GM18519 (cell line): ENCODE measurements around the gene PLCH1.
"Not testable (repeated sequence)": the region's sequence is repeated elsewhere in the genome, so short reads cannot be mapped to it uniquely, and the experiment has no call there.

Experiments used
- ATAC-seq: cut with Tn5 transposase; IDR thresholded peaks from one replicate; pipeline ENCODE4 v1.9.1; 2021; ENCODE audit warnings: mild to moderate bottlenecking, moderate library complexity; ENCODE audit not compliant: unreplicated experiment, low FRiP score

PLCH1 gene

GRCh38 chr3:155647206-155647605, 97.7 kb downstream of the PLCH1 start:
- no peak for ATAC-seq

- ATAC-seq = no peak
These were observed 98.2 kb downstream of the PLCH1 start for GRCh38 chr3:155646669-155647068.

DNA sequence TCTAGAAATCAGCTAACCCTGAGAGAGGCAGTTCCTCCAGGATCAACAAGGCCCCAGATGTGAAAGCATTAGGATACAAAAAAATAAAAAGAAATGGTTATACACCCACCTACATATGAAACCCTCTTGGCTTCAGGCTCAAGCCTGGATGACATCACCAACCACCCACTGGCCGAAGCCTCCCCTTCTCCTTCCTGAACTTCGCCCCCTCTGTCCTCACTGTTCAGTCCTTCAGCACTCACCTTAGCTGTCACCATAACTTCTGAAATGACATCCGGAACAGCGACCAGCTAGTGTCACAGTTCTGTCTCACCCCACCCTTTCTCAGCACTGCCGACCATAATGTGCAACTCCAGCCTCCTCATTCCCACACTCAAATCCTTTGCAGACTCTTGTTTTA, 98.7 kb downstream of the PLCH1 start:
- no peak for ATAC-seq

- no peak for ATAC-seq
These were observed 101.2 kb downstream of the PLCH1 start for GRCh38 chr3:155643581-155644165.

DNA sequence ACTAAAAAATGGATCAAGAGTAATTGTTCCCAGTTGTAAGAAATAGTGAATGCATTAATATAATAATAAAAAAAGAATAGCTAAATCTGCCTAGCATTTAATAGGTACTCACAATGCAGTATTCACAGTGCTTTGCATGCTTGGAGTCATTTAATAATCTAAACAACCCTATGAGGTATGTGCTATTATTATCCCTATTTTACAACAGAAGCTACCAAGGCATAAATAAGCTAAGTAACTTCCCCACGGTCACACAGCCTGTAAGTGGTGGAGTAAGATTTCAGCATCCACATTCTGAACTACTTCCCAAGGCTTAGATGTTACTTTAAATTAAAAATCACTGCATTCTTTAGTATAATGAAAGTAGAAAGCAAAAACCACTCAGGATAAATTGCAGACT, 102.9 kb downstream of the PLCH1 start:
- no peak for ATAC-seq

GRCh38 chr3:155640098-155640497, 104.8 kb downstream of the PLCH1 start:
- ATAC-seq = no peak

- ATAC-seq = no peak
These were observed 105.3 kb downstream of the PLCH1 start for GRCh38 chr3:155639462-155640055.

- ATAC-seq = not testable (repeated sequence)
These were observed 106.4 kb downstream of the PLCH1 start for GRCh38 chr3:155638461-155638860.

DNA sequence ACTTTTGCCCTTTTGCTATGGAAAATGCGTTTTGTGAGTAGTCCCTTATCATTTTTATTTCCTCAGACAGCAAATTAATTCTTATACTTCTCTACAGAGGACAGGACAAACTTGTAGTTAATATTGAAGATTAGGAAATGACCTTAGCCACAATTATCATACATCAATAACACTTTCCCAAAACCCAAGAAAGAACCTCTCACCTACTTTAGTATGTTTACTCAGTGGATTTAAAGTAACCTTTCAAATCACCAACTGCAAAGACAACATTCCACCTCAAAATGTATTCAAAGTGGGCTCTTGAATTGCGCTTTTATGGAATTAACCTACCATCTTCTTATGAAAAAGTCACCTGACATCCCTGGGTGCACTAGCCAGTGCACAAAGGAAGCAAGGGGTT, 107.3 kb downstream of the PLCH1 start:
- ATAC-seq = no peak

GRCh38 chr3:155635056-155635455, 109.8 kb downstream of the PLCH1 start:
- ATAC-seq = no peak

GRCh38 chr3:155634121-155634719, 110.7 kb downstream of the PLCH1 start:
- ATAC-seq = no peak

- no peak for ATAC-seq
These were observed 113.4 kb downstream of the PLCH1 start for GRCh38 chr3:155631323-155632019.

DNA sequence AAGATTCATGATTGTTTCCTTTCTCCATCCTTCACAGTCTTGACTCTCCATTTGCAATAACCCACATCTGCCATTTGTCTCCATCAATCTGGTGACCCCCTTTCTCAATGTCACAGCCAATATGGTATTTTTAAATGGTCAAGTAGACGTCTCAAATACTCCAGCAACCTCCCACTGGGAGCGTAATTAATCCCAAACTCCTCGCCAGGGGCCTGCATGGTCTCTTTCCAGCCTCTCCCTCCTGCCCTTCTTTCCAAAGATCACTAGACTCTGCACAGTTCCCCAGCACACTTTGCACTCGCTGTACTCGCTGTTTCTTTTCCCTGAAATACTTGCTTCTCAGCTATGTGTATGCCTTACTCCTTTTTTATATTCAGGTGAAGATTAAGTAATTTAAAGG, 115.3 kb downstream of the PLCH1 start:
- no peak for ATAC-seq

GRCh38 chr3:155629056-155629455, 115.8 kb downstream of the PLCH1 start:
- ATAC-seq = no peak

DNA sequence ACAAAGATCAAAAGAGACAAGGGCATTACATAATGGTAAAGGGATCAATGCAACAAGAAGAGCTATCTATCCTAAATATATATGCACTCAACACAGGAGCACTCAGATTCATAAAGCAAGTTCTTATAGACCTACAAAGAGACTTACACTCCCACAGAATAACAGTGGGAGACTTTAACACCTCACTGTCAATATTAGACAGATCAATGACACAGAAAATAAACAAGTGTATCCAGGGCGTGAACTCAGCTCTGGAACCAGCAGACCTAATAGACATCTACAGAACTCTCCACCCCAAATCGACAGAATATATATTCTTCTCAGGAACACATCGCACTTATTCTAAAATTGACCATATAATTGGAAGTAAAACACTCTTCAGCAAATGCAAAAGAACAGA, 122.2 kb downstream of the PLCH1 start:
- ATAC-seq = not testable (repeated sequence)

- not testable (repeated sequence) for ATAC-seq
These were observed 124.3 kb downstream of the PLCH1 start for GRCh38 chr3:155620552-155620951.

- no peak for ATAC-seq
These were observed 125.6 kb downstream of the PLCH1 start for GRCh38 chr3:155619118-155619915.

DNA sequence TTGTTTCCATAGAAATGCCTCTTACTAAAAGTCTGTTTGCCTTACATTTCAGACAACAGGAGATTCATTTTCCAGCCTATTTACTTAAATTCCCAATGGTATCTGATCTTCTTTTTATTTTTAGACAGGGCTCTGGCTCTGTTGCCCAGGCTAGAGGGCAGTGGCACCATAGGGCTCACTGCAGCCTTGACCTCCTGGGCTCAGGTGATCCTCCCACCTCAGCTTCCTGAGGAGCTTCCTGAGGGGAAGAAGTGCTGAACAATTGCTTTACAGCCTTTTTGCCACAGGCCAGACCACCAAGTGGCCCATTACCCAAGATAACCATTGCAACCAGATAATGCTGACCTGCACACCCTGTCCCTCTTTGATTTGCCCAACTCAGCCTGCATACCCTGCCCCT, 126.3 kb downstream of the PLCH1 start:
- no peak for ATAC-seq

- no peak for ATAC-seq
These were observed 127.4 kb downstream of the PLCH1 start for GRCh38 chr3:155617346-155617925.

GRCh38 chr3:155615141-155615540, 129.7 kb downstream of the PLCH1 start:
- not testable (repeated sequence) for ATAC-seq
